K562 (cell line): ENCODE results near the gene PPM1H. TPM values are rescaled to one million over a fixed set of nuclear protein-coding genes. Genes with fewer than 3 reads are reported as not detected.
A peak's percentile ranks its signal among the peaks of the same experiment; 100 is the strongest.

Experiments
- ATAC-seq: fragments of 200-7000 bp; cut with Tn5 transposase; 3 replicates; pipeline ENCODE4 v1.9.1; 2020; ENCODE audit warnings: moderate library complexity
- BruUV-seq: library from RNA; stranded (reverse); fragments of 400-500 nt; replicated peaks from 2 replicates; lab custom pipeline; 2021; lab: Mats Ljungman, UMichigan
- CTCF ChIA-PET: fragments of 300-600 bp; formaldehyde crosslinking; extraction: SDS; loops from one replicate; lab custom pipeline; 2021; ENCODE audit warnings: low intra/inter-chr PET ratio; lab: Yijun Ruan, JAX
- POLR2A ChIA-PET: fragments of 300-600, 350-650 bp; sonication (Branson Sonifier 250); formaldehyde crosslinking; extraction: SDS; loops from one replicate; lab custom pipeline; 2021; ENCODE audit warnings: antibody characterized with exemption, inconsistent platforms; lab: Yijun Ruan, JAX
- DNase-seq, 4 experiments: peaks; one replicate each; pipeline versions ENCODE4 v3.0.0 to v3.0.0-alpha.2; 2011 to 2018; ENCODE audit warnings: low spot score in 3 of 4, mixed read lengths in 3 of 4; ENCODE audit errors: extremely low read depth in 1 of 4
- FAIRE-seq: peaks from 2 replicates; lab custom pipeline; 2011; peaks lifted over from hg19 to GRCh38; lab: Jason Lieb, UNC
- H2AFZ ChIP-seq: 2 replicates; pipeline ENCODE4 v1.6.0; 2011; ENCODE audit warnings: low read depth, low read length, control low read depth, inconsistent platforms
- H3K27ac ChIP-seq: fragments of 200-600 bp; 3 replicates; pipeline ENCODE4 v1.8.0; 2011; ENCODE audit warnings: low read depth, mild to moderate bottlenecking, control low read depth, inconsistent platforms, low read length, moderate library complexity, mixed read lengths; ENCODE audit errors: extremely low read depth
- H3K27me3 ChIP-seq, 2 experiments: fragments of 300-600 bp in 1 of 2; 2 replicates in 1 of 2; 3 replicates in 1 of 2; pipeline versions ENCODE4 v1.6.0 to v1.8.0; 2011; ENCODE audit warnings: inconsistent platforms in 2 of 2, low read length in 2 of 2, mild to moderate bottlenecking in 1 of 2, mixed read lengths in 1 of 2, moderate library complexity in 1 of 2; ENCODE audit not compliant: control insufficient read depth in 2 of 2, insufficient read depth in 2 of 2
- H3K36me3 ChIP-seq: fragments of 300-600 bp; 3 replicates; pipeline ENCODE4 v1.8.0; 2011; ENCODE audit warnings: mild to moderate bottlenecking, low read length, inconsistent platforms; ENCODE audit not compliant: control insufficient read depth, insufficient read depth
- H3K4me1 ChIP-seq, 2 experiments: fragments of 200-600 bp in 1 of 2; replicated peaks in 1 of 2; 2 replicates in 1 of 2; 3 replicates in 1 of 2; pipeline versions ENCODE4 v1.5.1 to v1.8.0; 2011; ENCODE audit warnings: inconsistent platforms in 2 of 2, low read length in 2 of 2, mild to moderate bottlenecking in 1 of 2, mixed read lengths in 1 of 2, moderate library complexity in 1 of 2; ENCODE audit not compliant: control insufficient read depth in 2 of 2, insufficient read depth in 2 of 2
- H3K4me2 ChIP-seq: 2 replicates; pipeline ENCODE4 v1.6.1; 2011; ENCODE audit warnings: low read length, control low read depth, inconsistent platforms, mixed read lengths; ENCODE audit not compliant: insufficient read depth
- H3K4me3 ChIP-seq: fragments of 200-600 bp; sonication (generic), shearing (Covaris generic); 2 replicates; pipeline ENCODE4 v1.5.1; 2016; ENCODE audit warnings: control low read depth, inconsistent platforms
- H3K79me2 ChIP-seq: fragments of 200-600 bp; 3 replicates; pipeline ENCODE4 v1.8.0; 2011; ENCODE audit warnings: low read length, inconsistent platforms; ENCODE audit not compliant: control insufficient read depth, insufficient read depth
- H3K9ac ChIP-seq, 2 experiments: 2 replicates each; pipeline versions ENCODE4 v1.6.0 to v1.6.1; 2011; ENCODE audit warnings: low read depth in 2 of 2, low read length in 2 of 2, control low read depth in 1 of 2, inconsistent platforms in 1 of 2, mild to moderate bottlenecking in 1 of 2, mixed read lengths in 1 of 2; ENCODE audit not compliant: insufficient read depth in 1 of 2
- H3K9me1 ChIP-seq: one replicate; pipeline ENCODE4 v1.6.0; 2011; ENCODE audit warnings: inconsistent platforms, mild to moderate bottlenecking, low read length, moderate library complexity; ENCODE audit not compliant: control insufficient read depth, insufficient read depth
- H3K9me3 ChIP-seq: replicated peaks from 2 replicates; pipeline ENCODE4 v1.5.1; 2011; ENCODE audit warnings: low read depth, low read length, inconsistent platforms; ENCODE audit not compliant: control insufficient read depth, insufficient read depth
- H4K20me1 ChIP-seq: replicated peaks from 2 replicates; pipeline ENCODE4 v1.6.1; 2011; ENCODE audit warnings: low read length, inconsistent platforms, mixed read lengths; ENCODE audit not compliant: control insufficient read depth, insufficient read depth
- ATF7 ChIP-seq: fragments of 450-650 bp; IDR thresholded peaks from 2 replicates; pipeline ENCODE4 v1.7.1; 2014; ENCODE audit warnings: mild to moderate bottlenecking, moderate library complexity
- CBX3 ChIP-seq, 2 experiments: IDR thresholded peaks; 1 replicate in 1 of 2; 2 replicates in 1 of 2; pipeline ENCODE4 v1.6.1; 2012; ENCODE audit warnings: inconsistent platforms in 2 of 2, low read length in 2 of 2, borderline replicate concordance in 1 of 2, control low read depth in 1 of 2
- E2F4 ChIP-seq: sonication (generic); formaldehyde crosslinking; IDR thresholded peaks from 2 replicates; pipeline ENCODE4 v1.8.0; 2022; ENCODE audit warnings: mild to moderate bottlenecking, low read depth, missing genetic modification reagents
- ELF2 ChIP-seq: fragments of 250-450 bp; sonication (Bioruptor Pico); IDR thresholded peaks from 2 replicates; pipeline ENCODE4 v1.5.0; 2021; ENCODE audit warnings: mild to moderate bottlenecking
- ETS2 ChIP-seq: IDR thresholded peaks from 2 replicates; pipeline ENCODE4 v1.6.1; 2016; ENCODE audit warnings: borderline replicate concordance, missing genetic modification characterization, mild to moderate bottlenecking, moderate library complexity, missing compliant biosample characterization; ENCODE audit not compliant: poor library complexity, severe bottlenecking
- HEY1 ChIP-seq: fragments of 250-450 bp; sonication (Bioruptor Pico); IDR thresholded peaks from 2 replicates; pipeline ENCODE4 v1.5.0; 2020; ENCODE audit warnings: mild to moderate bottlenecking, moderate library complexity, borderline replicate concordance
- IFI16 ChIP-seq: fragments of 250-450 bp; sonication (Bioruptor Pico); IDR thresholded peaks from 2 replicates; pipeline ENCODE4 v2.1.2; 2022; ENCODE audit warnings: mild to moderate bottlenecking, inconsistent platforms
- IRF1 ChIP-seq: sonication (generic); formaldehyde crosslinking; IDR thresholded peaks from 2 replicates; pipeline ENCODE4 v1.8.0; 2022; ENCODE audit warnings: missing genetic modification reagents, mild to moderate bottlenecking, borderline replicate concordance
- NFIX ChIP-seq: fragments of 250-450 bp; sonication (Bioruptor Pico); IDR thresholded peaks from 2 replicates; pipeline ENCODE4 v1.4.0; 2020; ENCODE audit warnings: low read depth, mild to moderate bottlenecking, moderate library complexity
- PHF20 ChIP-seq: fragments of 450-650 bp; IDR thresholded peaks from 2 replicates; pipeline ENCODE4 v1.6.1; 2018; ENCODE audit not compliant: partially characterized antibody
- PTBP1 ChIP-seq: fragments of 200-400 bp; formaldehyde crosslinking; IDR thresholded peaks from 2 replicates; pipeline ENCODE4 v1.6.1; 2017; ENCODE audit warnings: low read depth, low read length
- SMC3 ChIP-seq: conservative IDR thresholded peaks from 2 replicates; pipeline ENCODE4 v1.6.1; 2011; ENCODE audit warnings: low read depth, low read length, improper control_type of control experiment; ENCODE audit not compliant: insufficient read depth
- SREBF1 ChIP-seq: fragments of 150-350 bp; IDR thresholded peaks from 2 replicates; pipeline ENCODE4 v1.6.1; 2014; ENCODE audit warnings: antibody characterized with exemption, low read depth, low read length, borderline replicate concordance
- TCF15 ChIP-seq: fragments of 250-450 bp; sonication (Bioruptor Pico); IDR thresholded peaks from 2 replicates; pipeline ENCODE4 v1.8.0; 2022; ENCODE audit warnings: moderate library complexity, mild to moderate bottlenecking, inconsistent platforms
- TCF7L2 ChIP-seq: fragments of 150-350 bp; IDR thresholded peaks from 2 replicates; pipeline ENCODE4 v1.6.1; 2016; ENCODE audit warnings: low read depth, mild to moderate bottlenecking, low read length, moderate library complexity
- ZNF395 ChIP-seq: fragments of 200-800 bp; sonication (Bioruptor generic); IDR thresholded peaks from 2 replicates; pipeline ENCODE4 v1.6.1; 2017; ENCODE audit warnings: missing genetic modification characterization, missing compliant biosample characterization
- WGBS: fragments of 100-300 bp; shearing (Covaris generic); methylation state at CpG from one replicate; pipeline ENCODE4 v1.1.6; 2016; ENCODE audit warnings: low coverage, mixed read lengths; ENCODE audit not compliant: insufficient coverage; ENCODE audit errors: missing lambda C conversion rate; 5-methylcytosine and 5-hydroxymethylcytosine counted together
- in situ Hi-C: fragments of 300-500 bp; cut with MboI; formaldehyde crosslinking; loops from 4 replicates; pipeline ENCODE4 v1.15.0; 2018; ENCODE audit warnings: inconsistent platforms, mixed read lengths
- intact Hi-C: fragments of 100-400 bp; cut with micrococcal nuclease; formaldehyde crosslinking; loops from 2 replicates; pipeline ENCODE4 v1.14.2; 2022
- polyA plus RNA-seq, 8 experiments: library from polyadenylated mRNA; depleted of rRNA in 4 of 8; stranded (reverse) in 5 of 8; unstranded in 3 of 8; fragments of >200 nt; fragmentation: Nextera tagmentation in 2 of 8; fragmentation: Illumina TruSeq in 1 of 8; extraction: Ambion mirVana in 2 of 8; extraction: Trizol in 1 of 8; gene quantifications; 2 replicates each; pipeline versions ENCODE4 v1.2.1 to v1.2.3, GENCODE V29; 2011 to 2014; ENCODE audit warnings: inconsistent platforms in 1 of 8, missing spikeins in 1 of 8
- total RNA-seq, 7 experiments: library from RNA; depleted of rRNA in 6 of 7; stranded (reverse); fragments of >200 nt in 6 of 7; fragmentation: Illumina TruSeq in 2 of 7; extraction: Trizol in 2 of 7; gene quantifications; 2 replicates each; pipeline versions ENCODE4 v1.2.1 to v1.2.3, GENCODE V29; 2011 to 2021; ENCODE audit warnings: low replicate concordance in 1 of 7

PPM1H gene
- total and polyA plus RNA-seq, 9 of the 15 experiments (the other 6 are each of a cell fraction or from before 2014, with no cell fraction given): 5.3 to 29.3 (median 11.3) TPM

- TF ChIP-seq ZNF395 (CRISPR knock-in tag): no peak
- no peak for TF ChIP-seq PHF20
- TF ChIP-seq ELF2: no peak
- TF ChIP-seq IFI16: no peak
Measured at GRCh38 chr12:62799766-62800406, 135.1 kb downstream of the PPM1H start (continued).

GRCh38 chr12:62799126-62799736, 135.7 kb downstream of the PPM1H start:
- Histone ChIP-seq H3K4me1 (peaks cover 0 to 7% of the 10 kb centered on the region in 2 experiments; a peak in 1 of 5 replicates), H2AFZ (no peak overlapping the region), H3K4me2 (no peak overlapping the region), H3K79me2 (no peaks in the 10 kb centered on the region), H3K36me3 (peaks cover 14% of the 10 kb centered on the region; the same call in 1 of the 3 replicates), H3K27me3 (no peaks in the 10 kb centered on the region), H3K4me3 (no peak overlapping the region), H3K9me3 (no peaks in the 10 kb centered on the region), H3K27ac (no peak overlapping the region), H3K9me1 (no peaks in the 10 kb centered on the region), H3K9ac (no peak overlapping the region), H4K20me1 (no peaks in the 10 kb centered on the region)
- ATAC-seq: peak; percentile 95
- 15% methylated on average over 2 of the region's 2 CpGs for WGBS
- CTCF ChIA-PET: interaction anchor here (0.6 to 2.0 kb wide), 3 partner anchors 211 to 287 kb away, joined by 3 to 10 read pairs (median 4); no protein-coding TSS in a partner anchor
- peak; percentile 69 to 84 (median 78) for DNase-seq
- BruUV-seq: no TSS peak
- in situ Hi-C loops: no loop called here
- FAIRE-seq: peak; percentile 90
- POLR2A ChIA-PET: interaction anchor here (1.4 kb wide), 1 partner anchor 11 kb away, joined by 5 read pairs; no protein-coding TSS in a partner anchor
- intact Hi-C loops: loop anchor here (1.0 to 2.0 kb wide), 2 partner anchors 270 to 361 kb away; no protein-coding TSS in a partner anchor
- TF ChIP-seq TCF7L2: no peak
- TF ChIP-seq ETS2 (tag): no peak
- no peak for TF ChIP-seq IRF1
- no peak for TF ChIP-seq E2F4 (CRISPR knock-in tag)
- TF ChIP-seq HEY1: no peak
- TF ChIP-seq PHF20: no peak
- no peak for TF ChIP-seq NFIX (CRISPR knock-in tag)
- TF ChIP-seq ATF7: no peak
- no peak for TF ChIP-seq CBX3 (IDR thresholded peaks at IDR 0.05; ENCODE audit: borderline replicate concordance in 1 of 2, low read length in 2 of 2)
- TF ChIP-seq SMC3: peak; percentile 60
- TF ChIP-seq PTBP1: no peak
- no peak for TF ChIP-seq SREBF1
- no peak for TF ChIP-seq TCF15 (CRISPR knock-in tag)
